Measurements from ENCODE around the gene LINGO3.
A peak's percentile ranks its signal among the peaks of the same experiment; 100 is the strongest.

The LINGO3 gene

GRCh38 chr19:2315818-2316353 lies 7.9 kb upstream of the LINGO3 start:
- H3K9me3 ChIP-seq (ENCODE audit: severe bottlenecking): peaks cover 9% of the 10 kb centered on the region
- H3K27ac ChIP-seq: peak overlapping the region; percentile 52
- peak; percentile 89 for TF ChIP-seq CTCF (IDR thresholded peaks at IDR 0.05; ENCODE audit: low read depth, low read length)
- peak; percentile 86 for DNase-seq
- no peaks in the 10 kb centered on the region for H3K27me3 ChIP-seq (ENCODE audit: insufficient read depth, low read depth, severe bottlenecking)
- peak overlapping the region; percentile 26 for H3K4me3 ChIP-seq (ENCODE audit: low read depth, low read length)
- no peaks in the 10 kb centered on the region for H3K36me3 ChIP-seq

GRCh38 chr19:2315121-2315817 lies 7.3 kb upstream of the LINGO3 start:
- no peak for TF ChIP-seq CTCF (IDR thresholded peaks at IDR 0.05; ENCODE audit: low read depth, low read length)
- peaks cover 9% of the 10 kb centered on the region for H3K9me3 ChIP-seq (ENCODE audit: severe bottlenecking)
- no peaks in the 10 kb centered on the region for H3K27me3 ChIP-seq (ENCODE audit: insufficient read depth, low read depth, severe bottlenecking)
- no peak overlapping the region for H3K27ac ChIP-seq
- no peak overlapping the region for H3K4me3 ChIP-seq (ENCODE audit: low read depth, low read length)
- H3K36me3 ChIP-seq: no peaks in the 10 kb centered on the region
- no peak for DNase-seq

- DNase-seq: no peak
- Histone ChIP-seq H3K27me3 (ENCODE audit: insufficient read depth, low read depth, severe bottlenecking) (no peaks in the 10 kb centered on the region), H3K36me3 (no peaks in the 10 kb centered on the region), H3K9me3 (ENCODE audit: severe bottlenecking) (peaks cover 9% of the 10 kb centered on the region), H3K27ac (no peak overlapping the region), H3K4me3 (ENCODE audit: low read depth, low read length) (no peak overlapping the region)
- no peak for TF ChIP-seq CTCF (IDR thresholded peaks at IDR 0.05; ENCODE audit: low read depth, low read length)
Measured at GRCh38 chr19:2312820-2313501, 5.0 kb upstream of the LINGO3 start.

GRCh38 chr19:2311093-2311492 lies 3.1 kb upstream of the LINGO3 start:
- DNase-seq: no peak
- no peak overlapping the region for H3K4me3 ChIP-seq (ENCODE audit: low read depth, low read length)
- H3K27ac ChIP-seq: no peak overlapping the region
- no peaks in the 10 kb centered on the region for H3K36me3 ChIP-seq
- H3K27me3 ChIP-seq (ENCODE audit: insufficient read depth, low read depth, severe bottlenecking): no peaks in the 10 kb centered on the region
- peaks cover 9% of the 10 kb centered on the region for H3K9me3 ChIP-seq (ENCODE audit: severe bottlenecking)
- TF ChIP-seq CTCF (IDR thresholded peaks at IDR 0.05; ENCODE audit: low read depth, low read length): no peak

GRCh38 chr19:2309734-2310362 lies 1.9 kb upstream of the LINGO3 start:
- Histone ChIP-seq H3K27me3 (ENCODE audit: insufficient read depth, low read depth, severe bottlenecking) (no peaks in the 10 kb centered on the region), H3K9me3 (ENCODE audit: severe bottlenecking) (peaks cover 9% of the 10 kb centered on the region), H3K36me3 (no peaks in the 10 kb centered on the region), H3K27ac (no peak overlapping the region), H3K4me3 (ENCODE audit: low read depth, low read length) (no peak overlapping the region)
- no peak for DNase-seq
- TF ChIP-seq CTCF (IDR thresholded peaks at IDR 0.05; ENCODE audit: low read depth, low read length): no peak

All from WERI-Rb-1 (cell line).